D721Med (cell line): Measurements from ENCODE around the gene TMEM222.

Experiments used
- DNase-seq: peaks from one replicate; pipeline ENCODE4 v3.0.0; 2011; ENCODE audit warnings: low spot score; ENCODE audit not compliant: insufficient read length
- FAIRE-seq: peaks from 2 replicates; lab custom pipeline; 2011; peaks lifted over from hg19 to GRCh38; lab: Jason Lieb, UNC
- TF ChIP-seq, protein P1 (sequence below): IDR thresholded peaks from 2 replicates; pipeline ENCODE4 v1.5.1; 2012; ENCODE audit warnings: mild to moderate bottlenecking, control low read depth; ENCODE audit not compliant: insufficient read depth; ENCODE audit errors: missing control alignments

Gene TMEM222

DNA sequence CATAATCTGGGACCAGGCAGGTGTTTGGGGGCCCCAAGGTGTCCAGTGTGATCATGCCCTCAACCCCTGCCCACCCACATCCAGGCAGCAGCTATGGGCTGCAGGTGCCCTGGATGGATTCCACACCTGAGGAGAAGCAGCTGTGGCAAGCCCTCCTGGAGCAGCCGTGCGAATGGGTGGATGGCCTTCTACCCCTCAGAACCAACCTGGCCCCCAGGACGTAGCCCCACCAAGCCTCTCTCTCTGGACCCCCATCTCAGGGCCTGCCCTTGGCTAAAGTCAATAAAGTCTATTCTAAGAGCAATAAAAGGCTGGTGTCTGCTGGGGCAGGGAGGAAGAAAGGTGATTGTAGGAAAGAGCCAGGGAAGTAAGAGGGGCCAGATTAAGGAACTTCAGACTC, 31.7 kb downstream of the TMEM222 start:
- no peak for FAIRE-seq

GRCh38 chr1:27355683-27356082, 33.7 kb downstream of the TMEM222 start:
- TF ChIP-seq, protein P1, sequence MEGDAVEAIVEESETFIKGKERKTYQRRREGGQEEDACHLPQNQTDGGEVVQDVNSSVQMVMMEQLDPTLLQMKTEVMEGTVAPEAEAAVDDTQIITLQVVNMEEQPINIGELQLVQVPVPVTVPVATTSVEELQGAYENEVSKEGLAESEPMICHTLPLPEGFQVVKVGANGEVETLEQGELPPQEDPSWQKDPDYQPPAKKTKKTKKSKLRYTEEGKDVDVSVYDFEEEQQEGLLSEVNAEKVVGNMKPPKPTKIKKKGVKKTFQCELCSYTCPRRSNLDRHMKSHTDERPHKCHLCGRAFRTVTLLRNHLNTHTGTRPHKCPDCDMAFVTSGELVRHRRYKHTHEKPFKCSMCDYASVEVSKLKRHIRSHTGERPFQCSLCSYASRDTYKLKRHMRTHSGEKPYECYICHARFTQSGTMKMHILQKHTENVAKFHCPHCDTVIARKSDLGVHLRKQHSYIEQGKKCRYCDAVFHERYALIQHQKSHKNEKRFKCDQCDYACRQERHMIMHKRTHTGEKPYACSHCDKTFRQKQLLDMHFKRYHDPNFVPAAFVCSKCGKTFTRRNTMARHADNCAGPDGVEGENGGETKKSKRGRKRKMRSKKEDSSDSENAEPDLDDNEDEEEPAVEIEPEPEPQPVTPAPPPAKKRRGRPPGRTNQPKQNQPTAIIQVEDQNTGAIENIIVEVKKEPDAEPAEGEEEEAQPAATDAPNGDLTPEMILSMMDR: no peak
- DNase-seq (no peak), FAIRE-seq (no peak)

More for the DNA sequence above, 31.7 kb downstream of the TMEM222 start:
- TF ChIP-seq, protein P1: no peak
- DNase-seq: no peak

GRCh38 chr1:27356277-27356618, 34.3 kb downstream of the TMEM222 start:
- no peak for FAIRE-seq
- TF ChIP-seq, protein P1: no peak
- DNase-seq: no peak

- TF ChIP-seq, protein P1: no peak
- FAIRE-seq (no peak), DNase-seq (no peak)
Measured at GRCh38 chr1:27356619-27357280, 34.8 kb downstream of the TMEM222 start.

DNA sequence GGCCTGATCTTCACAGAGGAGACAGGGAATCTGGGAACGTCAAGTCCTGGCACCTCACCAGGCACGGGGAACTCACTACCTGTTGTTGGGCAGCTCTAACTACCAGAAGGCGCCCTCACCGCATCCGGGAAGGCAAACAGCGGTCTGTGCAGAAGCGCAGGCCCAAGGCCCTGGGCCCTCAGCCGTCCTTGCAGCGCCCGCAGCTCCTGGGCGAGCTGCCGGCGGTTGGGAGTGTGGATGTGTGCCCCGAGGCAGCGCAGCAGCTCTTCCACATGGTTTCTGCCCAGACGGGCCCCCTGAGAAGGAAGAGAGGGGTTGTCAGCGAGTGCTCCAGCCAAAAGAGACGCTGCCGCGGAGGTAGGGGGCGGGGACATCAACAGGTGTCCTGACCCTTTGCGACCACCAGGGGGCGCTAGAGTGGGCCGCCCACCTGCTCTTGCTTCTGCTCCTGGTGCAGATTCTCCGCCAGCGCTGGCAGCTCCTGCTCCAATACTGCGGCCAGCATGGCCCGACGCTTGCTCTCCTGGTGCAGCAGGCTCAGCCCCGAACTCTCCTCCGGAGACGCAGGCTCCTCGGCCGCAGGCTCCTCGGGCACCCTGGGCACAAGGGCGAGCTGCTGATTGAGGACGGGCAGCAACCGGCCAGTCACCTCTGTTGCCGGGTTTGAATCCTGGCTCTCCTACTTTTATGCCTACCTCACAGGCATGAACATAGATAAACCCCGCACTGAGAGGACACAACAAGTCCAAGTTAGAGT, 35.5 kb downstream of the TMEM222 start:
- DNase-seq: peak; percentile 69

DNA sequence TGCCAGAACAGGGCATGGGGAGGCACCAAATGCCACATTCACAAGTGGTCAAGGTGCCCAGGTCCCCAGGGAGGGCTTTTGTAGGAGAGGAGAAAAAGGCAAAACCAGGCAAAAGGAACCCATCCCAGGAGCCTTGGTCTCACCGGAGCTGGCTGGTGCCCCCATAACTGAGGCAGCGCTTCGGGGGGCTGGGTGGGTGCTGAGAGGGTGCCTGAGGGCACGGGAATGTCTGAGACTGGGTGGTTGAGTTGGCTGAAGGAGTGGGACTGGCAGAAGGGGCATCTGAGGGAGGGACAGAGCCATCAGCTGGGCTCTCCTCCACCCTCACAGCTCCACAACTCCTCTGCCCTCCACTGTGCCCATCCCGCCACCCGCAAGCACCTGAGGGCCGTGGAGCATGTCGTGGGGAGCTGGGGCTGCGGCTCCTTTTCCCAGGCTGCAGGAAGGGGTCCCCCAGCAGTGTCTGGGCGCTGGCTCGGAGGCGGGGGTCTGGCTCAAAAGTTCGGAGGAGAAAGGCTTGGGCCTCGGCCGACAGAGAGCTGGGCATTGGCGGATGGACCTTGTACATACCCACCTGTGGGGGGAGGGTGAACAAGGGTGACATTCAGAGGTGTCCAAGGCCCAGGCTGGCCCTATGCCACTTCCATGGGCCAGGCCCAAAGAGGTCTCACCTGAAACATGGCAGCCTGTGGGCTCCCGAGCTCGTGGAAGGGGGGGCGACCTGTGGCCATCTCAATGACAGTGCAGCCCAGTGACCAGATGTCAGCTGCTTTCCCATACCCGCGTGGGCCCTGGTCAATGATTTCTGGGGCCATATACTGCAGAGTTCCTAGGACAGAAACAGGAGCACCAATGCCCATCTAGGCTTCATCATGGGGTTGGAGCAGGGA, 36.3 kb downstream of the TMEM222 start:
- TF ChIP-seq, protein P1: no peak
- no peak for FAIRE-seq
- no peak for DNase-seq

More for the DNA sequence above, 35.5 kb downstream of the TMEM222 start:
- TF ChIP-seq, protein P1: peak; percentile 75
- no peak for FAIRE-seq
